WTC11 (cell line): Measurements from ENCODE around the gene JMJD8. TPM values are rescaled to one million over a fixed set of nuclear protein-coding genes. Genes with fewer than 3 reads are reported as not detected.
A peak's percentile ranks its signal among the peaks of the same experiment; 100 is the strongest.

Source experiments
- ATAC-seq: fragments of 200-7000 bp; cut with Tn5 transposase; 2 replicates; pipeline ENCODE4 v1.10.0; 2021; ENCODE audit warnings: mild to moderate bottlenecking, moderate library complexity
- CTCF ChIA-PET: fragments of 300-600 bp; sonication (Branson Sonifier 250); formaldehyde crosslinking; loops from one replicate; lab custom pipeline; 2021; ENCODE audit warnings: antibody characterized with exemption; lab: Charles Lee
- POLR2A ChIA-PET: fragments of 350-600 bp; sonication (Branson Sonifier 250); formaldehyde crosslinking; loops from one replicate; lab custom pipeline; 2021; ENCODE audit warnings: antibody characterized with exemption; lab: Charles Lee
- DNase-seq: peaks from one replicate; pipeline ENCODE4 v3.0.0; 2021; ENCODE audit warnings: low spot score
- H3K27ac Mint-ChIP-seq: 2 replicates; pipeline ENCODE4 v1.8.0; 2021; ENCODE audit warnings: mixed read lengths
- H3K27me3 Mint-ChIP-seq: 2 replicates; pipeline ENCODE4 v1.8.0; 2021; ENCODE audit warnings: low read depth, mild to moderate bottlenecking, moderate library complexity, mixed read lengths
- H3K36me3 Mint-ChIP-seq: 2 replicates; pipeline ENCODE4 v1.8.0; 2021; ENCODE audit warnings: mixed read lengths
- H3K4me1 Mint-ChIP-seq: 2 replicates; pipeline ENCODE4 v1.8.0; 2022; ENCODE audit warnings: mixed read lengths
- H3K4me3 Mint-ChIP-seq: 2 replicates; pipeline ENCODE4 v1.8.0; 2021; ENCODE audit warnings: mild to moderate bottlenecking, moderate library complexity, mixed read lengths
- H3K9me3 Mint-ChIP-seq: 2 replicates; pipeline ENCODE4 v1.8.0; 2021; ENCODE audit warnings: mixed read lengths
- CBFB ChIP-seq: sonication (generic); formaldehyde crosslinking; IDR thresholded peaks from 2 replicates; pipeline ENCODE4 v1.8.1; 2022; ENCODE audit warnings: mild to moderate bottlenecking, low read depth, missing genetic modification reagents
- E2F1 ChIP-seq: sonication (generic); formaldehyde crosslinking; IDR thresholded peaks from 2 replicates; pipeline ENCODE4 v1.8.0; 2022; ENCODE audit warnings: mild to moderate bottlenecking, missing genetic modification reagents
- ELF4 ChIP-seq: sonication (generic); formaldehyde crosslinking; IDR thresholded peaks from 2 replicates; pipeline ENCODE4 v1.8.1; 2022; ENCODE audit warnings: low read depth, mild to moderate bottlenecking, moderate library complexity, missing genetic modification reagents
- ETV6 ChIP-seq: sonication (generic); formaldehyde crosslinking; IDR thresholded peaks from 2 replicates; pipeline ENCODE4 v1.8.1; 2022; ENCODE audit warnings: mild to moderate bottlenecking, missing genetic modification reagents
- FOXJ3 ChIP-seq: sonication (generic); formaldehyde crosslinking; IDR thresholded peaks from 2 replicates; pipeline ENCODE4 v1.9.0; 2021; ENCODE audit warnings: missing genetic modification reagents, mild to moderate bottlenecking, borderline replicate concordance
- FOXK1 ChIP-seq: sonication (generic); formaldehyde crosslinking; IDR thresholded peaks from 2 replicates; pipeline ENCODE4 v1.8.0; 2022; ENCODE audit warnings: mild to moderate bottlenecking, moderate library complexity, missing genetic modification reagents
- GRHL2 ChIP-seq: fragments of 250-450 bp; sonication (Bioruptor Pico); IDR thresholded peaks from 2 replicates; pipeline ENCODE4 v1.8.0; 2022; ENCODE audit warnings: mild to moderate bottlenecking, moderate library complexity; ENCODE audit not compliant: insufficient replicate concordance, severe bottlenecking
- IRF2 ChIP-seq: sonication (generic); formaldehyde crosslinking; IDR thresholded peaks from 2 replicates; pipeline ENCODE4 v1.8.0; 2022; ENCODE audit warnings: low read depth, missing genetic modification reagents, borderline replicate concordance
- JUN ChIP-seq: sonication (generic); formaldehyde crosslinking; IDR thresholded peaks from 2 replicates; pipeline ENCODE4 v1.8.0; 2023; ENCODE audit warnings: mild to moderate bottlenecking, missing genetic modification reagents
- MXD4 ChIP-seq: fragments of 250-450 bp; sonication (Bioruptor Pico); IDR thresholded peaks from 2 replicates; pipeline ENCODE4 v1.8.0; 2021; ENCODE audit warnings: mild to moderate bottlenecking, moderate library complexity, borderline replicate concordance
- MYBL2 ChIP-seq: sonication (generic); formaldehyde crosslinking; IDR thresholded peaks from 2 replicates; pipeline ENCODE4 v1.8.1; 2023; ENCODE audit warnings: mild to moderate bottlenecking, moderate library complexity, missing genetic modification reagents
- NFE2L1 ChIP-seq: sonication (generic); formaldehyde crosslinking; IDR thresholded peaks from 2 replicates; pipeline ENCODE4 v1.8.1; 2023; ENCODE audit warnings: missing genetic modification reagents
- NFYB ChIP-seq: sonication (generic); formaldehyde crosslinking; conservative IDR thresholded peaks from 2 replicates; pipeline ENCODE4 v1.8.0; 2022; ENCODE audit warnings: low read depth, missing genetic modification reagents
- PREB ChIP-seq: sonication (generic); formaldehyde crosslinking; IDR thresholded peaks from 2 replicates; pipeline ENCODE4 v1.8.1; 2022; ENCODE audit warnings: mild to moderate bottlenecking, missing genetic modification reagents, moderate library complexity, borderline replicate concordance
- SP1 ChIP-seq: sonication (generic); formaldehyde crosslinking; conservative IDR thresholded peaks from 2 replicates; pipeline ENCODE4 v1.8.1; 2022; ENCODE audit warnings: missing genetic modification reagents
- ZNF232 ChIP-seq: sonication (generic); formaldehyde crosslinking; IDR thresholded peaks from 2 replicates; pipeline ENCODE4 v1.8.0; 2022; ENCODE audit warnings: mild to moderate bottlenecking, missing genetic modification reagents
- ZNF423 ChIP-seq: fragments of 250-450 bp; sonication (Bioruptor Pico); IDR thresholded peaks from 2 replicates; pipeline ENCODE4 v2.1.2; 2022; ENCODE audit warnings: mild to moderate bottlenecking, moderate library complexity
- ZNF671 ChIP-seq: fragments of 250-450 bp; sonication (Bioruptor Pico); IDR thresholded peaks from 2 replicates; pipeline ENCODE4 v1.8.0; 2021; ENCODE audit warnings: mild to moderate bottlenecking
- total RNA-seq: library from RNA; stranded (reverse); gene quantifications from 3 replicates; pipeline ENCODE4 v1.2.3, GENCODE V29; 2021
- TF ChIP-seq, protein P1 (sequence below): sonication (generic); formaldehyde crosslinking; IDR thresholded peaks from 2 replicates; pipeline ENCODE4 v1.8.0; 2023; ENCODE audit warnings: mild to moderate bottlenecking, missing genetic modification reagents
- TF ChIP-seq, protein P2 (sequence below): sonication (generic); formaldehyde crosslinking; conservative IDR thresholded peaks from 2 replicates; pipeline ENCODE4 v1.8.1; 2022; ENCODE audit warnings: mild to moderate bottlenecking, missing genetic modification reagents

JMJD8 gene
- total RNA-seq, 1 experiment from 2014 or later = 61.2 TPM

DNA sequence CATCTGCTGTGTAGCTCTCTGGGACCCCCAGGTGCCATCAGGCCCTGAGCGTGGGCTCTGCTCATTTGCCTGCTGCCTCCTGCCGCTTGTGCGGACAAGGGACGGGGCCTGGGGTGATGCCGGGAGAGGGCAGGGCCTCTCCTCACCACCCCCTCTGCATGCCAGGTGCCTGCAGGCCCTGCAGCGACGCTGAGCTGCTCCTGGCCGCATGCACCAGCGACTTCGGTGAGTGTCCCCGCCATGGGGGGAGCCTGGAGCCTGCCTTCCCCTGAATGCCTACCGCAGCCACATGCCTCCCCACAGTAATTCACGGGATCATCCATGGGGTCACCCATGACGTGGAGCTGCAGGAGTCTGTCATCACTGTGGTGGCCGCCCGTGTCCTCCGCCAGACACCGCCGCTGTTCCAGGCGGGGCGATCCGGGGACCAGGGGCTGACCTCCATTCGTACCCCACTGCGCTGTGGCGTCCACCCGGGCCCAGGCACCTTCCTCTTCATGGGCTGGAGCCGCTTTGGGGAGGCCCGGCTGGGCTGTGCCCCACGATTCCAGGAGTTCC, 32.7 kb upstream of the JMJD8 start (continued):
- TF ChIP-seq PREB (CRISPR knock-in tag) (no peak), CBFB (CRISPR knock-in tag) (no peak), GRHL2 (no peak), FOXK1 (no peak), JUN (CRISPR knock-in tag) (no peak)
- TF ChIP-seq, protein P1, sequence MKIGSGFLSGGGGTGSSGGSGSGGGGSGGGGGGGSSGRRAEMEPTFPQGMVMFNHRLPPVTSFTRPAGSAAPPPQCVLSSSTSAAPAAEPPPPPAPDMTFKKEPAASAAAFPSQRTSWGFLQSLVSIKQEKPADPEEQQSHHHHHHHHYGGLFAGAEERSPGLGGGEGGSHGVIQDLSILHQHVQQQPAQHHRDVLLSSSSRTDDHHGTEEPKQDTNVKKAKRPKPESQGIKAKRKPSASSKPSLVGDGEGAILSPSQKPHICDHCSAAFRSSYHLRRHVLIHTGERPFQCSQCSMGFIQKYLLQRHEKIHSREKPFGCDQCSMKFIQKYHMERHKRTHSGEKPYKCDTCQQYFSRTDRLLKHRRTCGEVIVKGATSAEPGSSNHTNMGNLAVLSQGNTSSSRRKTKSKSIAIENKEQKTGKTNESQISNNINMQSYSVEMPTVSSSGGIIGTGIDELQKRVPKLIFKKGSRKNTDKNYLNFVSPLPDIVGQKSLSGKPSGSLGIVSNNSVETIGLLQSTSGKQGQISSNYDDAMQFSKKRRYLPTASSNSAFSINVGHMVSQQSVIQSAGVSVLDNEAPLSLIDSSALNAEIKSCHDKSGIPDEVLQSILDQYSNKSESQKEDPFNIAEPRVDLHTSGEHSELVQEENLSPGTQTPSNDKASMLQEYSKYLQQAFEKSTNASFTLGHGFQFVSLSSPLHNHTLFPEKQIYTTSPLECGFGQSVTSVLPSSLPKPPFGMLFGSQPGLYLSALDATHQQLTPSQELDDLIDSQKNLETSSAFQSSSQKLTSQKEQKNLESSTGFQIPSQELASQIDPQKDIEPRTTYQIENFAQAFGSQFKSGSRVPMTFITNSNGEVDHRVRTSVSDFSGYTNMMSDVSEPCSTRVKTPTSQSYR = no peak
- TF ChIP-seq, all 79 proteins: peak for 0

GRCh38 chr16:716200-716568, 32.0 kb upstream of the JMJD8 start:
- peak overlapping the region; percentile 63 for H3K4me3 Mint-ChIP-seq
- ChIA-PET CTCF (interaction anchor here (0.5 to 8.8 kb wide), 24 partner anchors 10 to 1404 kb away, joined by 3 to 90 read pairs (median 4); partner anchors contain the start of genes CCDC78, CHTF18, HAGHL and RPUSD1), POLR2A (interaction anchor here (0.6 to 1.9 kb wide), 6 partner anchors 9 to 396 kb away, joined by 3 to 5 read pairs (median 4); partner anchors contain the start of genes CHTF18, GNG13 and RPUSD1)

GRCh38 chr16:715477-716199, 31.5 kb upstream of the JMJD8 start:
- Mint-ChIP-seq H3K4me3 (peak overlapping the region; percentile 63), H3K27me3 (peaks cover 40% of the 10 kb centered on the region), H3K27ac (no peak overlapping the region), H3K4me1 (peaks cover 16% of the 10 kb centered on the region), H3K36me3 (no peaks in the 10 kb centered on the region), H3K9me3 (no peaks in the 10 kb centered on the region)
- ChIA-PET CTCF (interaction anchor here (0.6 to 8.8 kb wide), 26 partner anchors 9 to 1404 kb away, joined by 3 to 90 read pairs (median 5); partner anchors contain the start of genes CCDC78, CHTF18, HAGHL and RPUSD1), POLR2A (interaction anchor here (0.6 to 1.9 kb wide), 6 partner anchors 9 to 397 kb away, joined by 3 to 5 read pairs (median 4); partner anchors contain the start of genes CHTF18, GNG13 and RPUSD1)
- ATAC-seq (peak; percentile 6), DNase-seq (no peak)
- TF ChIP-seq, protein P2, sequence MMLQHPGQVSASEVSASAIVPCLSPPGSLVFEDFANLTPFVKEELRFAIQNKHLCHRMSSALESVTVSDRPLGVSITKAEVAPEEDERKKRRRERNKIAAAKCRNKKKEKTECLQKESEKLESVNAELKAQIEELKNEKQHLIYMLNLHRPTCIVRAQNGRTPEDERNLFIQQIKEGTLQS = no peak
- no peak for TF ChIP-seq NFYB (CRISPR knock-in tag)
- TF ChIP-seq FOXK1 = no peak
- TF ChIP-seq ELF4 (CRISPR knock-in tag) = 0 out of 2 replicates have a peak, but pooled peaks have one; percentile 33
- no peak for TF ChIP-seq ZNF232
- 0 out of 2 replicates have a peak, but pooled peaks have one; percentile 59 for TF ChIP-seq IRF2 (CRISPR knock-in tag)
- no peak for TF ChIP-seq SP1 (CRISPR knock-in tag)
- TF ChIP-seq E2F1 = no peak
- no peak for TF ChIP-seq MXD4 (CRISPR knock-in tag)
- peak; percentile 71; the same call in 1 of the 2 replicates for TF ChIP-seq ETV6 (CRISPR knock-in tag)
- no peak for TF ChIP-seq ZNF671 (CRISPR knock-in tag)
- TF ChIP-seq ZNF423 = peak; percentile 58
- 0 out of 2 replicates have a peak, but pooled peaks have one; percentile 45 for TF ChIP-seq JUN (CRISPR knock-in tag)
- TF ChIP-seq NFE2L1 (CRISPR knock-in tag) = no peak; the same call in 1 of the 2 replicates

More at GRCh38 chr16:716200-716568, 32.0 kb upstream of the JMJD8 start:
- TF ChIP-seq MYBL2 (CRISPR knock-in tag) (peak; percentile 54; the same call in 1 of the 2 replicates), ZNF671 (CRISPR knock-in tag) (no peak), FOXJ3 (no peak)
- DNase-seq (peak; percentile 68), ATAC-seq (no peak)
- no peak overlapping the region for H3K27ac Mint-ChIP-seq
- no peaks in the 10 kb centered on the region for H3K36me3 Mint-ChIP-seq
- H3K4me1 Mint-ChIP-seq = peaks cover 16% of the 10 kb centered on the region
- peaks cover 38% of the 10 kb centered on the region for H3K27me3 Mint-ChIP-seq
- no peaks in the 10 kb centered on the region for H3K9me3 Mint-ChIP-seq
